Right atrium auricular region (tissue), 2 donors: ENCODE data around the gene GFPT1. TPM values are rescaled to one million over a fixed set of nuclear protein-coding genes. Genes with fewer than 3 reads are reported as not detected.

Experiments used
- DNase-seq: peaks from one replicate; pipeline ENCODE4 v3.0.0-alpha.2; 2019; ENCODE audit warnings: low spot score
- H3K27ac ChIP-seq, 2 donors: fragments of 200-600 bp; sonication (generic); 1 replicate in 1 of 2; 2 replicates in 1 of 2; pipeline ENCODE4 v1.5.1; 2016 to 2019
- H3K27me3 ChIP-seq, 2 donors: fragments of 200-600 bp; sonication (generic); one replicate each; pipeline versions ENCODE4 v1.5.1 to v1.6.0; 2017 to 2019
- H3K36me3 ChIP-seq: fragments of 200-600 bp; sonication (generic); one replicate; pipeline ENCODE4 v1.5.1; 2016
- H3K4me1 ChIP-seq, 2 donors: fragments of 200-600 bp; sonication (generic); one replicate each; pipeline versions ENCODE4 v1.5.1 to v1.6.0; 2017 to 2019
- H3K4me3 ChIP-seq, 2 donors: fragments of 200-600 bp; sonication (generic); 1 replicate in 1 of 2; 2 replicates in 1 of 2; pipeline ENCODE4 v1.5.1; 2017 to 2019; ENCODE audit warnings: mild to moderate bottlenecking in 1 of 2, moderate library complexity in 1 of 2
- H3K9me3 ChIP-seq, 2 donors: fragments of 200-600 bp; sonication (generic); one replicate each; pipeline ENCODE4 v1.5.1; 2019
- CTCF ChIP-seq, 2 donors: fragments of 200-600 bp; sonication (generic); IDR thresholded peaks; one replicate each; pipeline ENCODE4 v1.5.1; 2019; ENCODE audit warnings: antibody characterized with exemption in 2 of 2
- total RNA-seq, 2 donors: library from RNA; depleted of rRNA; stranded (reverse); fragments of >200 nt; gene quantifications; one replicate each; pipeline ENCODE4 v1.1.0, GENCODE V29; 2016

GFPT1 gene
- total RNA-seq, 2 donors from 2014 or later = 26.7 to 39.7 TPM

- H3K36me3 ChIP-seq = no peaks in the 10 kb centered on the region
- no peak for TF ChIP-seq CTCF (IDR thresholded peaks at IDR 0.05)
- H3K27ac ChIP-seq = no peak overlapping the region
- DNase-seq = no peak
- H3K4me1 ChIP-seq = peaks cover 0 to 15% of the 10 kb centered on the region in 2 donors
- H3K4me3 ChIP-seq = no peak overlapping the region
- H3K9me3 ChIP-seq = no peaks in the 10 kb centered on the region
- H3K27me3 ChIP-seq = no peaks in the 10 kb centered on the region
These were observed 90.6 kb downstream of the GFPT1 start for GRCh38 chr2:69296421-69296820.

- no peaks in the 10 kb centered on the region for H3K27me3 ChIP-seq
- no peak for TF ChIP-seq CTCF (IDR thresholded peaks at IDR 0.05)
- no peak overlapping the region for H3K4me3 ChIP-seq
- H3K9me3 ChIP-seq = no peaks in the 10 kb centered on the region
- no peak overlapping the region for H3K27ac ChIP-seq
- no peaks in the 10 kb centered on the region for H3K36me3 ChIP-seq
- H3K4me1 ChIP-seq = peaks cover 0 to 17% of the 10 kb centered on the region in 2 donors
- no peak for DNase-seq
These were observed 94.8 kb downstream of the GFPT1 start for GRCh38 chr2:69292256-69292655.

GRCh38 chr2:69291721-69292120, 95.3 kb downstream of the GFPT1 start:
- no peak overlapping the region for H3K4me3 ChIP-seq
- H3K36me3 ChIP-seq = no peaks in the 10 kb centered on the region
- no peak for DNase-seq
- peaks cover 0 to 17% of the 10 kb centered on the region in 2 donors for H3K4me1 ChIP-seq
- TF ChIP-seq CTCF (IDR thresholded peaks at IDR 0.05) = no peak
- no peaks in the 10 kb centered on the region for H3K27me3 ChIP-seq
- H3K9me3 ChIP-seq = no peaks in the 10 kb centered on the region
- H3K27ac ChIP-seq = no peak overlapping the region

GRCh38 chr2:69291004-69291650, 95.9 kb downstream of the GFPT1 start:
- Histone ChIP-seq H3K27ac (peak overlapping the region in 1 of 2 donors; percentile 7), H3K27me3 (no peaks in the 10 kb centered on the region), H3K4me3 (no peak overlapping the region), H3K4me1 (peaks cover 0 to 17% of the 10 kb centered on the region in 2 donors), H3K36me3 (no peaks in the 10 kb centered on the region), H3K9me3 (no peaks in the 10 kb centered on the region)
- TF ChIP-seq CTCF (IDR thresholded peaks at IDR 0.05) = no peak
- DNase-seq = no peak

GRCh38 chr2:69288429-69288828, 98.6 kb downstream of the GFPT1 start:
- no peak for DNase-seq
- no peaks in the 10 kb centered on the region for H3K9me3 ChIP-seq
- H3K4me3 ChIP-seq = no peak overlapping the region
- no peaks in the 10 kb centered on the region for H3K27me3 ChIP-seq
- H3K36me3 ChIP-seq = no peaks in the 10 kb centered on the region
- peaks cover 0 to 17% of the 10 kb centered on the region in 2 donors for H3K4me1 ChIP-seq
- TF ChIP-seq CTCF (IDR thresholded peaks at IDR 0.05) = no peak
- no peak overlapping the region for H3K27ac ChIP-seq

GRCh38 chr2:69287544-69287943, 99.5 kb downstream of the GFPT1 start:
- DNase-seq = no peak
- Histone ChIP-seq H3K9me3 (no peaks in the 10 kb centered on the region), H3K36me3 (no peaks in the 10 kb centered on the region), H3K4me1 (peaks cover 0 to 17% of the 10 kb centered on the region in 2 donors), H3K27me3 (no peaks in the 10 kb centered on the region), H3K4me3 (no peak overlapping the region), H3K27ac (no peak overlapping the region)
- no peak for TF ChIP-seq CTCF (IDR thresholded peaks at IDR 0.05)
